Neural progenitor cell (in vitro differentiated cells): Measurements from ENCODE around the gene TMEM250. TPM values are rescaled to one million over a fixed set of nuclear protein-coding genes. Genes with fewer than 3 reads are reported as not detected.

Experiments used
- DNase-seq: peaks from one replicate; pipeline ENCODE4 v3.0.0-alpha.2; 2016; ENCODE audit warnings: low spot score
- H2AFZ ChIP-seq: fragments of 200-600 bp; sonication (generic); replicated peaks from 2 replicates; pipeline ENCODE4 v1.6.1; 2016; ENCODE audit warnings: antibody characterized with exemption
- H3F3A ChIP-seq: fragments of 200-600 bp; sonication (generic); 2 replicates; pipeline ENCODE4 v1.6.1; 2016; ENCODE audit warnings: antibody characterized with exemption, low read depth
- H3K27ac ChIP-seq: fragments of 200-600 bp; sonication (generic); 2 replicates; pipeline ENCODE4 v1.5.1; 2016; ENCODE audit warnings: mild to moderate bottlenecking
- H3K27me3 ChIP-seq: fragments of 200-600 bp; sonication (generic); 2 replicates; pipeline ENCODE4 v1.6.1; 2016; ENCODE audit warnings: mild to moderate bottlenecking, moderate library complexity
- H3K36me3 ChIP-seq: fragments of 200-600 bp; sonication (generic); 2 replicates; pipeline ENCODE4 v1.5.1; 2016
- H3K4me1 ChIP-seq: fragments of 200-600 bp; sonication (generic); 2 replicates; pipeline ENCODE4 v1.6.1; 2016; ENCODE audit warnings: mixed run types
- H3K4me2 ChIP-seq: fragments of 200-600 bp; sonication (generic); 2 replicates; pipeline ENCODE4 v1.6.1; 2016
- H3K4me3 ChIP-seq: fragments of 200-600 bp; sonication (generic); 2 replicates; pipeline ENCODE4 v1.5.1; 2016
- H3K79me2 ChIP-seq: fragments of 200-600 bp; sonication (generic); 2 replicates; pipeline ENCODE4 v1.6.1; 2016; ENCODE audit warnings: low read depth
- H3K9ac ChIP-seq: fragments of 200-600 bp; sonication (generic); 2 replicates; pipeline ENCODE4 v1.6.1; 2016
- H3K9me3 ChIP-seq: fragments of 200-600 bp; sonication (generic); 2 replicates; pipeline ENCODE4 v1.5.1; 2016; ENCODE audit warnings: low read depth
- H4K20me1 ChIP-seq: fragments of 200-600 bp; sonication (generic); 2 replicates; pipeline ENCODE4 v1.6.1; 2016; ENCODE audit warnings: low read depth
- H3K27ac Mint-ChIP-seq: 3 replicates; pipeline ENCODE4 v1.8.0; 2021; ENCODE audit warnings: mixed read lengths
- H3K27me3 Mint-ChIP-seq: 2 replicates; pipeline ENCODE4 v1.8.0; 2022; ENCODE audit warnings: low read depth, mild to moderate bottlenecking, inconsistent platforms, moderate library complexity, mixed read lengths; ENCODE audit not compliant: insufficient read depth
- H3K36me3 Mint-ChIP-seq: 3 replicates; pipeline ENCODE4 v1.8.0; 2021; ENCODE audit warnings: mixed read lengths
- H3K4me1 Mint-ChIP-seq: 3 replicates; pipeline ENCODE4 v1.8.0; 2021; ENCODE audit warnings: mixed read lengths
- H3K4me3 Mint-ChIP-seq: 3 replicates; pipeline ENCODE4 v1.8.0; 2021; ENCODE audit warnings: mild to moderate bottlenecking, moderate library complexity, mixed read lengths
- H3K9me3 Mint-ChIP-seq: 3 replicates; pipeline ENCODE4 v1.8.0; 2020; ENCODE audit warnings: mixed read lengths
- EZH2 ChIP-seq: fragments of 200-600 bp; sonication (generic); IDR thresholded peaks from 2 replicates; pipeline ENCODE4 v1.6.1; 2017; ENCODE audit warnings: antibody characterized with exemption, mild to moderate bottlenecking, moderate library complexity
- EZH2phosphoT487 ChIP-seq: fragments of 200-600 bp; sonication (generic); IDR thresholded peaks from 2 replicates; pipeline ENCODE4 v1.6.1; 2017; ENCODE audit warnings: antibody characterized with exemption
- total RNA-seq: library from RNA; depleted of rRNA; stranded (reverse); fragments of >200 nt; gene quantifications from 2 replicates; pipeline ENCODE4 v1.2.3, GENCODE V29; 2015; ENCODE audit warnings: low replicate concordance
- TF ChIP-seq, protein P1 (sequence below): fragments of 200-600 bp; sonication (generic); IDR thresholded peaks from 2 replicates; pipeline ENCODE4 v1.5.1; 2017; ENCODE audit warnings: antibody characterized with exemption, mild to moderate bottlenecking

Gene TMEM250
- total RNA-seq, 1 donor from 2014 or later = 16.3 TPM

DNA sequence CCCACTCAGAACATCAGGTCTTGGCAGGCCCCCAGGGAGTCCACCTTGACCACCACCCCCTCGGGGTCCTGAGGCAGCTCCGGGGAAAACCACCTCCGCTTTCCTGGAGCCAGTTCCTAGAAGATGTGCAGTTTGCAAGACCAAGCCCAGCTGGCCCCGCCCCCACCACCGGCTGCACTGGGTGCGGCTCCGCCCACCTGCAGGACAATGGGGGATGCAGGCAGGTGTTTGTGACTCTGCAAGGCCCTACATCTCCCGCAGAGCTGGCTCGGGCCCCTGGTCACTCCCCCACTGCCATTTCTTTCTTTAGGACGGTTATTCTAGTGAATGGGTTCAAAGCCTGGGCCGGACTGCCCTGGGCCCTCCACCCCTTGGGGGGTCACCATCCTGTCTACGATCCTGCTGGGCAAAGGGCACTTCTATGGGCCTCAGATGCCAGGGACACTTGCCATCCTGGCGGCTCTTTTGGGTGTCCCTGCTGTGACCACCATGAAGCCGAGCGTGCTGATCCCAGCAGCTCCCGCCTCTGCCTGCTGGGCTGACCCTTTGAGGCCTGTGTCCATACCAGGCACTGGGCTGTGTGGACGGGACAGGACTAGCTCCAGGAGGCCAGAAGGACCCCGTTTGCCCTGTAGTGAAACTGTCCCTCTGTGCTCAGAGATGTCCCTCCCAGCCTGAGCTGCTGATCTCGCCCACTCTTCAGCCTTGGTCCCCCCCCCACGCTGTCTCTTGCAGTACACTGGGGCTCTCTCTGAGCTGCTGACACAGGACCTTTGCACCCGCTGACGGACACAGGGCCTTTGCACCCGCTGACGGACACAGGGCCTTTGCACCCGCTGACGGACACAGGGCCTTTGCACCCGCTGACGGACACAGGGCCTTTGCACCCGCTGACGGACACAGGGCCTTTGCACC, 17.7 kb downstream of the TMEM250 start:
- no peaks in the 10 kb centered on the region for H3K36me3 Mint-ChIP-seq
- peaks cover 23% of the 10 kb centered on the region for H3K27me3 ChIP-seq
- TF ChIP-seq EZH2 = no peak
- TF ChIP-seq, protein P1, sequence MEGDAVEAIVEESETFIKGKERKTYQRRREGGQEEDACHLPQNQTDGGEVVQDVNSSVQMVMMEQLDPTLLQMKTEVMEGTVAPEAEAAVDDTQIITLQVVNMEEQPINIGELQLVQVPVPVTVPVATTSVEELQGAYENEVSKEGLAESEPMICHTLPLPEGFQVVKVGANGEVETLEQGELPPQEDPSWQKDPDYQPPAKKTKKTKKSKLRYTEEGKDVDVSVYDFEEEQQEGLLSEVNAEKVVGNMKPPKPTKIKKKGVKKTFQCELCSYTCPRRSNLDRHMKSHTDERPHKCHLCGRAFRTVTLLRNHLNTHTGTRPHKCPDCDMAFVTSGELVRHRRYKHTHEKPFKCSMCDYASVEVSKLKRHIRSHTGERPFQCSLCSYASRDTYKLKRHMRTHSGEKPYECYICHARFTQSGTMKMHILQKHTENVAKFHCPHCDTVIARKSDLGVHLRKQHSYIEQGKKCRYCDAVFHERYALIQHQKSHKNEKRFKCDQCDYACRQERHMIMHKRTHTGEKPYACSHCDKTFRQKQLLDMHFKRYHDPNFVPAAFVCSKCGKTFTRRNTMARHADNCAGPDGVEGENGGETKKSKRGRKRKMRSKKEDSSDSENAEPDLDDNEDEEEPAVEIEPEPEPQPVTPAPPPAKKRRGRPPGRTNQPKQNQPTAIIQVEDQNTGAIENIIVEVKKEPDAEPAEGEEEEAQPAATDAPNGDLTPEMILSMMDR = no peak
- no peak for TF ChIP-seq EZH2phosphoT487
- no peak overlapping the region for H3K9ac ChIP-seq
- H3K27ac ChIP-seq = no peak overlapping the region
- H3K4me1 Mint-ChIP-seq = peaks cover 25% of the 10 kb centered on the region
- peaks cover 2% of the 10 kb centered on the region for H4K20me1 ChIP-seq
- H2AFZ ChIP-seq = no peak overlapping the region
- H3K36me3 ChIP-seq = no peaks in the 10 kb centered on the region
- peaks cover 15% of the 10 kb centered on the region for H3K27me3 Mint-ChIP-seq
- peak overlapping the region; percentile 28 for H3K4me2 ChIP-seq
- H3K4me3 Mint-ChIP-seq = no peak overlapping the region
- H3F3A ChIP-seq = peaks cover 26% of the 10 kb centered on the region
- no peak overlapping the region for H3K4me3 ChIP-seq
- peak; percentile 72 for DNase-seq
- H3K4me1 ChIP-seq = peaks cover 30% of the 10 kb centered on the region
- H3K79me2 ChIP-seq = no peaks in the 10 kb centered on the region
- no peaks in the 10 kb centered on the region for H3K9me3 Mint-ChIP-seq
- H3K27ac Mint-ChIP-seq = no peak overlapping the region
- no peaks in the 10 kb centered on the region for H3K9me3 ChIP-seq

DNA sequence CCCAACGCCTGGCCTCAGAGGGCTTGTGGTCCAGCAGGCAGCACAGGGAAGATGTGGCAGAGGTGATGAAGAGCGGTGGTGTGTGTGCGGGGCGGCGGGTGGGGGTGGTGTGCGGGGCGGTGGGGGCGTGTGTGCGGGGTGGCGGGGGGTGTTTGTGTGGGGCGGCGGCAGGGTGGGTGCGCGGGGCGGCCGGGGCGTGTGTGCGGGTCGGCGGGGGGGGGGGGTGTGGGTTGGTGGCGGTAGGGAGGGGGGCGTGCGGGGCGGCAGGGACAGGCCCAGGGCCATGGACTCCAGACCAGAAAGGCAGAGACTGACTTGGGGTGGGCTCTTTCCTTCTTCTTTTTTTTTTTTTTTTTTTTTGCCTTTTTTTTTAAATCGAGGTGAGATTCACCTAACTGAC, 19.1 kb downstream of the TMEM250 start:
- Histone ChIP-seq H3K27me3 (peaks cover 32% of the 10 kb centered on the region), H3K4me3 (no peak overlapping the region), H3K27ac (no peak overlapping the region), H4K20me1 (peaks cover 5% of the 10 kb centered on the region), H3K9ac (no peak overlapping the region), H3F3A (peaks cover 28% of the 10 kb centered on the region), H2AFZ (no peak overlapping the region), H3K36me3 (no peaks in the 10 kb centered on the region), H3K9me3 (no peaks in the 10 kb centered on the region), H3K4me1 (peaks cover 22% of the 10 kb centered on the region), H3K4me2 (peak overlapping the region; percentile 28), H3K79me2 (no peaks in the 10 kb centered on the region)
- DNase-seq = no peak
- Mint-ChIP-seq H3K4me1 (peaks cover 15% of the 10 kb centered on the region), H3K36me3 (no peaks in the 10 kb centered on the region), H3K27me3 (peaks cover 12% of the 10 kb centered on the region), H3K9me3 (no peaks in the 10 kb centered on the region), H3K27ac (no peak overlapping the region), H3K4me3 (no peak overlapping the region)
- TF ChIP-seq, protein P1 = no peak
- TF ChIP-seq EZH2phosphoT487 = no peak
- no peak for TF ChIP-seq EZH2

DNA sequence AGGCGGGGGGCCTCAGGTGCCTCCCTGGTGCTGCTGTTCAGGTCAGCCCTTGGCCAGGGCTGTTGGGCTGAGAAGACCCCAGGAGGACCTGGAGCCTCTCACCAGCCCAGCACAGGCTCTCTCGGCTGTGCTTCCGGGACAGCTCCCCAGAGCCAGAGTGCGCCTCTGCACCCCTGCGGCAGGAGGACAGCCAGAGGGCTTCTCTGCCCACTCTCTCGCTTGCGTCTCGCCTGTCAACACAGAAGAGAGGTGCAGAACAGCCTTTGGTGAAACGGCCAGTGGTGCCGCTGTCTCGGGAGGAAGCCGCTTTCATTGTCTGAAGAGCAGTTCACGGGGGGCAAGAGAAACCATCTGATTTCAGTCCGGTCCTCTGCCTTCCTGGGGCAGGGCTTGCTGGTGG, 19.8 kb downstream of the TMEM250 start:
- peaks cover 39% of the 10 kb centered on the region for H3K27me3 ChIP-seq
- no peaks in the 10 kb centered on the region for H3K36me3 ChIP-seq
- H3K27ac Mint-ChIP-seq = peak overlapping the region; percentile 33
- no peak overlapping the region for H3K4me3 ChIP-seq
- no peak overlapping the region for H3K9ac ChIP-seq
- no peak overlapping the region for H3K27ac ChIP-seq
- H3K9me3 ChIP-seq = no peaks in the 10 kb centered on the region
- H3K36me3 Mint-ChIP-seq = no peaks in the 10 kb centered on the region
- H4K20me1 ChIP-seq = peaks cover 11% of the 10 kb centered on the region
- H3K9me3 Mint-ChIP-seq = no peaks in the 10 kb centered on the region
- TF ChIP-seq, protein P1 = no peak
- TF ChIP-seq EZH2phosphoT487 (no peak), EZH2 (no peak)
- peaks cover 33% of the 10 kb centered on the region for H3F3A ChIP-seq
- no peak for DNase-seq
- peaks cover 21% of the 10 kb centered on the region for H3K4me1 ChIP-seq
- peaks cover 12% of the 10 kb centered on the region for H3K27me3 Mint-ChIP-seq
- no peak overlapping the region for H2AFZ ChIP-seq
- H3K79me2 ChIP-seq = peaks cover 2% of the 10 kb centered on the region
- H3K4me1 Mint-ChIP-seq = peaks cover 11% of the 10 kb centered on the region
- no peak overlapping the region for H3K4me3 Mint-ChIP-seq
- H3K4me2 ChIP-seq = no peak overlapping the region
